Effector CD8-positive, alpha-beta T cell (primary cell): ENCODE data around the gene FXYD5.
"Not testable (repeated sequence)": the region's sequence is repeated elsewhere in the genome, so short reads cannot be mapped to it uniquely, and the experiment has no call there.

Experiments used
- DNase-seq: peaks from one replicate; lab custom pipeline; 2025; lab: John Stamatoyannopoulos, UW

FXYD5 gene

GRCh38 chr19:35136977-35137702 lies 17.4 kb upstream of the FXYD5 start:
- DNase-seq = no peak

- DNase-seq = no peak
These were observed 16.1 kb upstream of the FXYD5 start, which contains the start of gene FXYD1 for GRCh38 chr19:35138305-35138892. TSS of gene FXYD1 (plus strand) at chr19:35138824. CDS start at chr19:35140080, 1,256 bp downstream.

GRCh38 chr19:35140207-35140961 lies 14.2 kb upstream of the FXYD5 start:
- no peak for DNase-seq

- DNase-seq = peak; percentile 97
These were observed 13.3 kb upstream of the FXYD5 start for GRCh38 chr19:35140962-35141836.

- no peak for DNase-seq
These were observed 12.5 kb upstream of the FXYD5 start for GRCh38 chr19:35141837-35142605.

- DNase-seq = peak; percentile 71
These were observed 11.8 kb upstream of the FXYD5 start for GRCh38 chr19:35142606-35143230.

GRCh38 chr19:35143231-35143715 lies 11.3 kb upstream of the FXYD5 start, which contains the start of gene FXYD7:
TSS of gene FXYD7 (plus strand) at chr19:35143255. CDS start at chr19:35143334, 79 bp downstream.
- DNase-seq = no peak

GRCh38 chr19:35143818-35144217 lies 10.7 kb upstream of the FXYD5 start:
- DNase-seq = no peak

GRCh38 chr19:35144259-35144599 lies 10.3 kb upstream of the FXYD5 start:
- DNase-seq = no peak

- DNase-seq = no peak
These were observed 9.7 kb upstream of the FXYD5 start for GRCh38 chr19:35144600-35145436.

- DNase-seq = no peak
These were observed 7.6 kb upstream of the FXYD5 start for GRCh38 chr19:35146746-35147459.

GRCh38 chr19:35149463-35149862 lies 5.1 kb upstream of the FXYD5 start:
- DNase-seq = no peak

- DNase-seq = no peak
These were observed 4.1 kb upstream of the FXYD5 start for GRCh38 chr19:35150445-35150844.

GRCh38 chr19:35151273-35152065 lies 3.1 kb upstream of the FXYD5 start:
- DNase-seq = no peak

GRCh38 chr19:35153129-35153522 lies 1.4 kb upstream of the FXYD5 start:
- not testable (repeated sequence) for DNase-seq

- DNase-seq = peak; percentile 59
These were observed 622 bp upstream of the FXYD5 start for GRCh38 chr19:35153701-35154524.

- DNase-seq = no peak
These were observed 906 bp downstream of the FXYD5 start for GRCh38 chr19:35155441-35155840.
